HG03139 (cell line): Measurements from ENCODE around the gene EIF4A3.

Experiments used
- ATAC-seq: cut with Tn5 transposase; IDR thresholded peaks from one replicate; pipeline ENCODE4 v1.9.1; 2021; ENCODE audit not compliant: unreplicated experiment

Gene EIF4A3

GRCh38 chr17:80114758-80115157 lies 32.2 kb downstream of the EIF4A3 start:
- no peak for ATAC-seq

- ATAC-seq, result no peak
Measured at GRCh38 chr17:80113033-80113484, 33.9 kb downstream of the EIF4A3 start.

- ATAC-seq, result no peak
Measured at GRCh38 chr17:80112471-80113032, 34.4 kb downstream of the EIF4A3 start.

GRCh38 chr17:80111702-80112470 lies 35.0 kb downstream of the EIF4A3 start:
- ATAC-seq, result no peak

- no peak for ATAC-seq
Measured at GRCh38 chr17:80110927-80111701, 35.8 kb downstream of the EIF4A3 start.

GRCh38 chr17:80110447-80110812 lies 36.5 kb downstream of the EIF4A3 start:
- ATAC-seq, result no peak

GRCh38 chr17:80109713-80110446 lies 37.0 kb downstream of the EIF4A3 start:
- ATAC-seq, result no peak

GRCh38 chr17:80109066-80109660 lies 37.8 kb downstream of the EIF4A3 start:
- ATAC-seq, result no peak

- no peak for ATAC-seq
Measured at GRCh38 chr17:80108036-80108971, 38.6 kb downstream of the EIF4A3 start.

GRCh38 chr17:80107231-80108021 lies 39.5 kb downstream of the EIF4A3 start:
- ATAC-seq, result no peak

GRCh38 chr17:80106751-80107150 lies 40.2 kb downstream of the EIF4A3 start:
- ATAC-seq, result no peak

GRCh38 chr17:80106176-80106575 lies 40.8 kb downstream of the EIF4A3 start:
- no peak for ATAC-seq

GRCh38 chr17:80105762-80106161 lies 41.2 kb downstream of the EIF4A3 start:
- ATAC-seq, result no peak

GRCh38 chr17:80104956-80105375 lies 42.0 kb downstream of the EIF4A3 start:
- ATAC-seq, result no peak

- ATAC-seq, result no peak
Measured at GRCh38 chr17:80104321-80104955, 42.5 kb downstream of the EIF4A3 start.

- no peak for ATAC-seq
Measured at GRCh38 chr17:80103449-80104085, 43.4 kb downstream of the EIF4A3 start.

GRCh38 chr17:80102664-80103448 lies 44.1 kb downstream of the EIF4A3 start:
- ATAC-seq, result no peak
